Epidermal melanocyte (primary cell): ENCODE results near the gene CMSS1.
"Not testable (repeated sequence)": the region's sequence is repeated elsewhere in the genome, so short reads cannot be mapped to it uniquely, and the experiment has no call there.

Experiments used
- DNase-seq: peaks from one replicate; pipeline ENCODE4 v3.0.0; 2011; ENCODE audit warnings: low spot score; ENCODE audit not compliant: insufficient read length

Gene CMSS1

GRCh38 chr3:100081311-100081710, 263.6 kb downstream of the CMSS1 start:
- no peak for DNase-seq

- no peak for DNase-seq
Observed at GRCh38 chr3:100081986-100082692, 264.5 kb downstream of the CMSS1 start.

- DNase-seq: no peak
Observed at GRCh38 chr3:100082714-100083113, 265.1 kb downstream of the CMSS1 start.

GRCh38 chr3:100083209-100083608, 265.5 kb downstream of the CMSS1 start:
- DNase-seq: no peak

GRCh38 chr3:100084100-100084806, 266.6 kb downstream of the CMSS1 start:
- no peak for DNase-seq

GRCh38 chr3:100086401-100086800, 268.7 kb downstream of the CMSS1 start:
- DNase-seq: no peak

- DNase-seq: no peak
Observed at GRCh38 chr3:100087198-100087597, 269.5 kb downstream of the CMSS1 start.

- no peak for DNase-seq
Observed at GRCh38 chr3:100088735-100089368, 271.2 kb downstream of the CMSS1 start.

GRCh38 chr3:100089812-100090668, 272.4 kb downstream of the CMSS1 start:
- no peak for DNase-seq

- DNase-seq: no peak
Observed at GRCh38 chr3:100090669-100091005, 273.0 kb downstream of the CMSS1 start.

GRCh38 chr3:100093831-100094230, 276.2 kb downstream of the CMSS1 start:
- DNase-seq: no peak

- DNase-seq: not testable (repeated sequence)
Observed at GRCh38 chr3:100096286-100096685, 278.6 kb downstream of the CMSS1 start.

- no peak for DNase-seq
Observed at GRCh38 chr3:100096866-100097265, 279.2 kb downstream of the CMSS1 start.

- DNase-seq: no peak
Observed at GRCh38 chr3:100097919-100098783, 280.5 kb downstream of the CMSS1 start.

GRCh38 chr3:100098784-100099070, 281.1 kb downstream of the CMSS1 start:
- DNase-seq: no peak

GRCh38 chr3:100099621-100100020, 282.0 kb downstream of the CMSS1 start:
- DNase-seq: no peak

GRCh38 chr3:100100425-100100824, 282.8 kb downstream of the CMSS1 start:
- DNase-seq: no peak

- DNase-seq: no peak
Observed at GRCh38 chr3:100102757-100103156, 285.1 kb downstream of the CMSS1 start.

GRCh38 chr3:100103558-100104441, 286.1 kb downstream of the CMSS1 start:
- no peak for DNase-seq

GRCh38 chr3:100104442-100104798, 286.8 kb downstream of the CMSS1 start:
- DNase-seq: no peak
